ENCODE results near the gene ENTPD8.
"Not testable (repeated sequence)": the region's sequence is repeated elsewhere in the genome, so short reads cannot be mapped to it uniquely, and the experiment has no call there.

Gene ENTPD8

GRCh38 chr9:137458194-137459151, 17.3 kb upstream of the ENTPD8 start:
- no peak for DNase-seq

GRCh38 chr9:137457406-137458193, 16.4 kb upstream of the ENTPD8 start:
- DNase-seq: no peak

- DNase-seq: no peak
Observed at GRCh38 chr9:137456864-137457405, 15.8 kb upstream of the ENTPD8 start.

GRCh38 chr9:137456061-137456863, 15.1 kb upstream of the ENTPD8 start:
- no peak for DNase-seq

GRCh38 chr9:137455359-137455991, 14.3 kb upstream of the ENTPD8 start:
- DNase-seq: no peak

GRCh38 chr9:137454597-137455358, 13.6 kb upstream of the ENTPD8 start:
- DNase-seq: no peak

- DNase-seq: no peak
Observed at GRCh38 chr9:137454145-137454596, 13.0 kb upstream of the ENTPD8 start.

GRCh38 chr9:137453643-137454081, 12.5 kb upstream of the ENTPD8 start:
- DNase-seq: no peak

GRCh38 chr9:137452761-137453642, 11.8 kb upstream of the ENTPD8 start:
- no peak for DNase-seq

GRCh38 chr9:137452006-137452760, 11.0 kb upstream of the ENTPD8 start:
- no peak for DNase-seq

- DNase-seq: not testable (repeated sequence)
Observed at GRCh38 chr9:137451264-137452005, 10.3 kb upstream of the ENTPD8 start.

- DNase-seq: not testable (repeated sequence)
Observed at GRCh38 chr9:137450539-137451222, 9.5 kb upstream of the ENTPD8 start.

GRCh38 chr9:137449931-137450538, 8.9 kb upstream of the ENTPD8 start:
- no peak for DNase-seq

- no peak for DNase-seq
Observed at GRCh38 chr9:137449081-137449844, 8.1 kb upstream of the ENTPD8 start.

GRCh38 chr9:137448602-137448962, 7.4 kb upstream of the ENTPD8 start:
- DNase-seq: no peak

GRCh38 chr9:137447722-137448601, 6.8 kb upstream of the ENTPD8 start:
- DNase-seq: no peak

Measured in NCI-H510A (cell line).